GM21528 (cell line): ENCODE results near the gene UBE2A.
A peak's percentile ranks its signal among the peaks of the same experiment; 100 is the strongest.

Experiments used
- ATAC-seq: cut with Tn5 transposase; IDR thresholded peaks from one replicate; pipeline ENCODE4 v1.9.1; 2021; ENCODE audit warnings: mild to moderate bottlenecking, moderate library complexity; ENCODE audit not compliant: unreplicated experiment, low FRiP score

UBE2A gene

DNA sequence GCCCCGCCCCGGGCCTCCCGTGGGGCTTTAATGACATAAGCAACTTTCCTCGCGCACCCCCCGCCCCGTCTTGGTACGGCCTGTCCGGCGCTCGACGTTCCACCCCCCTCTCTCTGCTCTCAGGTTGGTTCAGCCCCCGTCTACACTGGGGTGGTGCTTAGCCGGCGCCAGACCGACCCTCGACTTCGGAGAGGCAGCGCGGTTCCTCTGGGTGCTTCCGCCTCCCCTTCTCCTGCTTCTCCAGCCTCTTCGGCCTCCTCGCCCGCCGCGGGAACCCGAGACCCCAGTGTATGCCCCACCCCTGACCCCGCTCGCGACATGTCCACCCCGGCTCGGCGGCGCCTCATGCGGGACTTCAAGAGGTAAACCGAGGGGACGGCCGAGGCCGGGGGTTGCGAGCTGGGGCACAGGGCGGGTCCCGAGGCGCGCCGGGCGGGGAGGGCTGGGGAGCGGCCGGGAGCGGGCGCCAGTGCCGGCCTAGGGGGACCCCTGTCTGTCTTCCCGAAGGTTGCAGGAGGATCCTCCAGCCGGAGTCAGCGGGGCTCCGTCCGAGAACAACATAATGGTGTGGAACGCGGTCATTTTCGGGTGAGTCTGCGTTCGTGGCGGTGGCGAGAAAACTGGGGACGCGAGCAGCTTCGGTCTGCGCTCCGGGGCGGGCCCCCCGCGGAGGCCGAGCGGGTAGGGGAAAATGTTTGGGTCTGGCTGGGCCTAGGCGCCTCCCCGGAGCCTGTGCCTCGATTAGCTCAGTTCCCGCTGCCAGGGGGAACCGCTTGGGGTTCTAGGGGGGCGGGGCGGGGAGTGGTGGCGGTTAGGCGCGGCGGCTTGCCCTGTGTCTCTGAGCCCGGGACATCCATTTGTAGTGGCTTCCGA, at the start of gene UBE2A:
Gene UBE2A, plus strand, starts transcription at position 170 of the 873 bp plus-strand sequence. Its CDS starts 149 bp downstream, at position 319.
- peak; percentile 76 for ATAC-seq

DNA sequence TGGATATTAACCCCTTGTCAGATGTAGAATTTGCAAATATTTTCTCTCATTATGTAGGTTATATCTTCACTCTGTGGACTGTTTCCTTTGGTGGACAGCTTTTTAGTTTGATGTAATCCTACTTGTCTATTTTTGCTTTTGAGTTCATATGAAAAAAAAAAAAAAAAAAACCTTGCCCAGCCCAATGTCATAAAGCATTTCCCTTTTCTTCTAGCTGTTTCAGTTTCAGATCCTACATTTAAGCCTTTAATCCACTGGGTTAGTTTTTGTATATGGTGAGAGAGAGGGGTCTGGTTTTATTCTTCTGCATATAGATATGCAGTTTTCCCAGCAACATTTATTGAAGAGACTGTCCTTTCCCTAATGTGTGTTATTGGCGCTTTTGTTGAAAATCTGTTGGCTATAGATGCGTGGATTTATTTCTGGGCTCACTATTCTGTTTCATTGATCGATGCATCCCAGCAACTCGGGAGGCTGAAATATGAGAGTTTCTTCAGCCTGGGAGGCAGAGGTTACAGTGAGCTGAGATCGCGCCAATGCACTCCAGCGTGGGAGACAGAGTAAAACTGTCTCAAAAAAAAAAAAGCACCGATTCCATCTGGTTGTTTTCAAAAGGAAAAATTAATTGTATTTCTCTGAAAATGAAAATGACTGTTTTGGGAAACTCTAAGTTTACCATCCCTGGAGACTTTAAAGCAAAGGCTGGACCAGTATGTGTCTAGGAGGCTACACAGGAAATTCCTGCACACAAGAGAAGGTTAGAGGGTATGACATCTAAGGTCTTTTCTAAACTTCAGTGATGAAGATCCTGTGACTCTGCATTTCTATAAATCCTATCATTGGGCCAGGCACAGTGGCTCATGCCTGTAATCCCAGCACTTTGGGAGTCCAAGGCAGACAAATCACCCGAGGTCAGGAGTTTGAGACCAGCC, 44.8 kb upstream of the UBE2A start:
- no peak for ATAC-seq

DNA sequence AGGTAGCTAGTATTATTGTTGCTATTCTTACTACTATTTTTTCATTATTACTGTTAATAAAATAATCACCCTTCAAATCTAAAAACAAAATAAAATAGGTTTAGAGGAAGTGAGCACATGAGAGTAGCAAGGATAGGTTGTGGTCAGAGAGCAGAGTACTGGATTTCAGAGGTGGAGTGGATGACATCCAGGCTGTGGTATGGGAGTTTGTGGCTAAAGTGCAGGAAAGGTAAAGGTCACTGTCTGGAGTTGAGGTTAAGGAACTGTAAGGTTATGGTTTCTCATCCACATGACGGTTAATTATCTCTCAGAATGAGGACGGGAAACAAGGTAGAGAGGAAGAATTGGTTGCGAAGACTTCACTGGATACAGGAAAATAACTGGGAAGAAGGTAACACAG, 36.9 kb upstream of the UBE2A start:
- no peak for ATAC-seq

DNA sequence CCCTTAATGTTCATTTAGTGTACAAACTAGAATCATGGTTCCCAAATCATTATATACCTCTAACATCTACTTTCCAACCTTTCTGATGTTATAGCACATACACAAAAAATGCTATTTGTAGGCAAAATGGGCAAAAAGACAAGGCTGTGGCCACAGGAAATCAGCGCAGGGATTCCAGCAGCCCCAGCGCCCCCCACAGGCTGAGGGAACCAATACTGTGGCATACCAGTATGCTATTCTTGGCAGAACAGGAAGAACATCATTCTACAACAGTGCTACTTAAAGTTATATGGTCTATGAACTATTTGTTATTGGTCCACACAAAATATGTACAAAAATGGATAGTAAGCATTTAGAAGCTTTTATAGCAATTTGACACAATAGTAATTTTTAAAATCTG, 34.5 kb upstream of the UBE2A start:
- ATAC-seq: no peak

DNA sequence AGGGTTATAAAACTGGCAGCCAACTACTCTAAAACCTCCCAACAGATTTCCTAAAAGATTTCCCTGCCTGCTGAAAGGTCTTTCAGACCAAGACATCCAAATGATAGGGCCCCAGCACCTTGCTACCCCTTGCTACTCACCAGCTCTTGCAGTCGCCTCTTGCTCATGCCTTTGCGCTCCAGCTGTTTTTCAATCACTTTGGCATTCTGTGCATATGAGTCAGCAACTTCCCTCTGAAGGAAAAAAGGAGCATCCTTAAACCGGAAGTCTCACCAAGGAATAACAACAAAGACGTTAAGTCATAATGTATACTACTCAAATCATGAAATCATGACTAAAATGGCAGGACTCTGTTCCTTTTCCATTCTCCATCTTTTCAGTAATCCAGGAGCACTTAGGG, 33.2 kb upstream of the UBE2A start:
- ATAC-seq: no peak

DNA sequence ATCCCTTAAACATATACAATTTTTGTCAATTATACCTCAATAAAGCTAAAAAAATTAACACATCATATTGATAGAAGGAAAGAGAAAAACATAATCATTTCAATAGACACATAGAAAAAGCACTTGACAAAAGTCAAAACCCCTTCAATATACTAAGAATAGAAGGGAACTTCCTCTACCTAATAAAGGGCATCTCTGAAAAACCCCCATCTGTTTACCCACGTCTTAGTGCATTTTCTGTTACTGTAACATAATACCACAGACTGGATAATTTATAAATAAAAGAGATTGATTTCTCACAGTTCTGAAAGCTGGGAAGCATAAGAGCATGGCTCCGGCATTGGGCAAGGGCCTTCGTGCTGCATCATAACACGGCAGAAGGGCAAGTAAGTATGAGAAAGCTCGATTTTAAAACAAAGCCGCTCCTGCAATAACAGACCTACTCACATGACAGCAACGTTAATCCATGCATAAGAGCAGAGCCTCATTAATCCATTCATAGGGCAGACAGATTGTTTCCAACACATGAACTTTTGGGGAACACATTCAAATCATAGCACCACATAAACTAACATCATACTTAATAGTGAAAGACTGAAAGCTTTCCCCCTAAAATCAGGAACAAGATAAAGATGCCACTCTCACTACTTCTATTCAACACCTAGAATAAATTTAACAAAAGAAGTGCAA, 24.9 kb upstream of the UBE2A start:
- no peak for ATAC-seq

DNA sequence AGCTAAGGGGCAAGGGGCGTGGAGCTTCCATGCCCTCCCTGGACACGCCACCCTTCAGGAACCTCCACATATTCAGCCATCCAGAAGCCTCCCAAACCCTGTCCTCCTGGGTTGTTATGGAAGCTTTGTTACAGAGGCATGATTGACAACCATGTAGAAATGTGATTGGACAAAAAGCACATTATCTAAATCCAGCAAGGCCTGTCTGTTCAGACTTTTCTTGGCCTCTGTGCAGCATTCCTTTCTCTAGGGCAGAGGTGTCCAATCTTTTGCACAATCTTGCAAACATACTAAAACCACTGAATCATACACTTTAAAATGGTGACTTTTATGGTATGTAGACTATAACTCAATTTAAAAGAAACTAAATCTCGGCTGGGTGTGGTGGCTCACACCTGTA, 21.9 kb upstream of the UBE2A start:
- no peak for ATAC-seq

DNA sequence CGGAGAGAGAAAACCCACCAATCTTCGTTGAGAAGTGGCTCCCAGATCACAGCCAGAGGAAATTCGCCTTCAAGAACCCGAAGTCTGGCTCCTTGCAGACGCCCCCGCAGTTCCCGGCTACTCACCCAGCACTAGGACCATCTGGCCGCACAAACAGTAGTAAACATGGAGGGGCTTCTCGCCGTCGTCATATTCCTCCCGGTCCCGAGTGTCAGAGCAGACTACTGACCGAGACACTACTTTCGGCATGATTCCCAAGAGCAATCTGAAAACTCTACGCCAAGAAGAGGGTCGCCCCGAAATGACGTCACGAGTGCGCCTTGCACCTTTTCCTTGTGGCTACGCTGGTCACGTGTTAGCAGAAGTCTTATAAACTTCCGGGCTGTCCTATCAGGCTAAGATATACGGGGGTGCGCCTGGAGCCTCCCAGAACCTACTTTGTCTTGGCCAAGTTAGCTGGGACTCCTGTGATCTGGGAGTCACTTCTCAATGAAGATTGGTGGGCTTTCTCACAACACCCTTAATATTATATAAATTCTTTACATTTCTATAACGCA, 9.2 kb upstream of the UBE2A start, which contains the start of gene STEEP1:
Gene STEEP1, minus strand, starts transcription at position 303 of the 557 bp plus-strand sequence. Its CDS starts 54 bp downstream, at position 249.
- peak; percentile 83 for ATAC-seq

DNA sequence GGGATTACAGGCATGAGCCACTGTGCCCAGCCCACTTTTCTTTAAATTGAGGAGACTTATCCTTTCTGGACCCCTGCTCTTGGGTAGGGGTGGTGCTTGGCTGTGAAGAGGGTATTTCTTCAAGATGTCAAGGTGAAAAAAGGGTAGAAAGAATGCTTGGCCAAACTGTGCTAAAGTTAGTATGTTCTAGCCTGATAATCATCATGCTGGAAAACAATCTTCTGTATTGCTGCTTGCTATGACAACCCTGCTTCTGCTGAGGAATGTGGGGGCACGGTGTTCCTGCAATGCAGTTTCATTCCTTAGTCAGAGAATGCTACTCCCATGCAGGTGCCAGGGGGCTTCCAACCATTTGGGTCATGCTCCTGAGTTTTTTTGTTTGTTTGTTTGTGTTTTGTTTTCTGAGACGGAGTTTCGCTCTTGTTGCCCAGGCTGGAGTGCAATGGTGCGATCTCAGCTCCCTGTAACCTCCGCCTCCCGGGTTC, 4.0 kb upstream of the UBE2A start:
- no peak for ATAC-seq

DNA sequence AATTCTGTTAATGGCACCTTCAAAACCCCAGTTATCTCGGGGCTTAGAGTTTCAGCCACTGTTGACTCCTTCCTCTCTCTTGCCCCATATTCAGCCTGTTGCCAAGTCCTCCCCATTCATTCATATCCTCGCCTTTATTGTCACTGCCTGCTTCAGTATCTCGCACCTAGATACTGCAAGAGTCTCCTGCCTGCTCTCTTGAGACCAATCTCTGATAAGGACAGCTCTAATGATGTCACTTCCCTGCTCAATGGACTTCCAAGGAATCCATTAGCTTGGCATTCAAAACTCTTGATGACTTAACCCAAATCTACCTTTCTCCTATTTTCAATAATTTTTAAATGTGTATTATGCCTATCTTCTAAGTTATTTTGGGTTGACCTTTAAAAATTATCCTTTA, 1.1 kb upstream of the UBE2A start:
- no peak for ATAC-seq

DNA sequence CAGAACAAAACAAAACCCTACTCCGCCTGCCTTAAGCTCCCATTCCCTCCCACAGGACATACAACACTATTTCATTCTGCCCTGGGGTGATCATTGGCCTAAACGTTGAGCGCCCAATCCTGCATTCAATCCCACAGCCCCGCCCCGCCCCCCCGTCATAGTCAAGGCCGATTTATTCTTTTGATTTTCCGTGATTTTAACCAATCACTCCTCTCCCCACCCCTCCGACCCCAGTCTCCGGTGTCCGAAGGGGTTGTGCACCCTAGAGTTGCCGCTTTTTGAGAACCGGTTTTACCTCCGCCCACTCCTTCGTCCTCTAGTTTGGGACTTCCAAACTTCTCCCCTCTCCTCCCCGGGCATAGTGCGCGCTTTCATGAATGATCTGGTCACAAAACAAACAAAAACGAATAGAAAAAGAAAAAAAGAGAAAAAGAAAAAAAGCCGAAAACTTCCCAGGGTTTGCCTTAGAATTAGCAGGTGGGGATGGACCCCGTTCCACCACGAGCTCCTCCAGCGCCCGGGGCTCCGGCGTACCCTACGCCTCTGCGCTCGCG, 446 bp upstream of the UBE2A start:
- peak; percentile 83 for ATAC-seq

DNA sequence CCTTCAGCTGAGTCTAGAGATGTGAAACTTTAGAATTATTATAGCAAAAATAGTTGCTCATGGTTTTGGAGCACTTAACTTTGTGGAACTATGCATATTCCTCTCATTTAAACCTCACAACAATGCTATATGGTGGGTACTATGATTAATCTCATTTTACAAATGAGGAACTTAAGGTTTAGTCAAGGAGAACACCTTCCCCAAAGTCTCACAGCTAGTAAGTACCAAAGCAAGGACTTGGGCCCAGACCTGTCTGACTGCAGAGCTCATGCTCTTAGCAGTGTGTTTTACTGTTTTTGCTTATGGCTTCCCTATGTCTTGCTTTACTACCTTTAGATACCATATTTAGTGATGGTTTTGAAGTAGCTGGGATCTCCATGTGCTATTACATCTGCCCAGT, 5.1 kb downstream of the UBE2A start:
- no peak for ATAC-seq

DNA sequence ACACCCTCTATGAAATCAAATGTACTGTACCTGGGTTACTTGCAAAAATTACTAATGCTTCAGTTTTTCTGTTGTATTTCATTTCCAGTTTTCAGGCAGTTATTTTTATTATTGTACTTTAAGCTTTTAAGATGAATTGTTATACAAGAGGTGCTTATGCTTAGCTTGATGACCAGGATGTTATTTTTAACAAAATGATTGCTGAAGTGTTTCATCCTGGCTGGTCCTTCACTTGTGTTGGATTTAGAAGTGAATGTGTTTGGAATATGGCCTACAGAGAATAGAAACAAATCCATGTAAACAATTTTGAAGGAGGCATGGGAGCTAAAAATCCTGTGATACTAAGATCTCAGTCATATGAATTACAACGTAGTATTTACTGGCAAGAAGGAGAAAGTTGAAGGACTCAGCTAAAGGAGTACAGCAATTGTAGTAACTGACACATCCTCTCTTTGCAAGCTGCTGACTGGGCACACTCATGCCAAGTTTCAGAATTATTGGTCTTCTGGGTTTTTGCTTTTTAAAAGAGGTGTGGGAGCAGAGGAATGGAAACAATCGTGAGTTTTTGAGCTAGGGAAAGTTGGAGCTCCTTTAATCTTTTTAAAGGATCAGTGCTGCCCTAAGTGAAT, 9.2 kb downstream of the UBE2A start:
- ATAC-seq: no peak

DNA sequence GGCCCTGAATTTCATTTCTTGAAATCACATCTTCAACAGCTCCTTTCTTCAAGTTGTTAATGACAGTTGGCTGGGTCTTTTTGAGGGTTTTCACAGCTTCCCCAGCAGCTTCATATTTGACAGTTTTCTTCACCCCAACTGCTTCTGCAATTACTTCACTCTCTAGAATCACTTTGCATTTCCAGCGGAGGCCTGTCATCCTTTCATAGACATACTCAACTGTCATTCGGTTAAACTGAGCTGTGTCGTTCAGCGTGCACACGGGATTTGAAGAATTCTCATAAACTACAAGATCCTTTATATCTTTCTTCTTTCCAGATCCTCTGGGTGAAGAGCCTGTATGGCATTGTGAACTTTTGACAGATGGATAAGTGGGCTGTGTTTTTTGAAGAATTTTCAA, 15.4 kb downstream of the UBE2A start:
- no peak for ATAC-seq

DNA sequence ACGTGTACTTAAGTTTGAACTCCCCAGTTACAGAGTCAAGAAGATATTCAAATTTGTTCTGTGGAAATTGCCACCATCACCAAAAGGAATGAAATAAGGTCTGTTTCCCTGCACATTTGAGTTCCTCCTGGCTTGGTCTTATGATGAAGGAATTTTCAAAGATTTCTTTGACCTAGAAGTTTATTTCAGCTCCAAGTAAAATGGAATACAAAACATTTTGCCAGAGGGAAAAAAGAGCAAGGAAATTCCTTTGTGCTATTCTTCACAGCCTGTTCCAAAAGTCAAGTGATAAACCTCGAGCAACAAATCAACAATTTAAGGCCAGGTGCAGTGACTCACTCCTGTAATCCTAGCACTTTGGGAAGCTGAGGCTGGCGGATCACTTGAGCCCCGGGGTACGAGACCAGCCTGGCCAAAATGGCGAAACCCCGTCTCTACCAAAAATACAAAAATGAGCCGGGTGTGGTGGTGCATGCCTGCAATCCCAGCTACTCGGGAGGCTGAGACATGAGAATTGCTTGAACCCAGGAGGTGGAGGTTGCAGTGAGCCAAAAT, 28.4 kb downstream of the UBE2A start:
- ATAC-seq: no peak

DNA sequence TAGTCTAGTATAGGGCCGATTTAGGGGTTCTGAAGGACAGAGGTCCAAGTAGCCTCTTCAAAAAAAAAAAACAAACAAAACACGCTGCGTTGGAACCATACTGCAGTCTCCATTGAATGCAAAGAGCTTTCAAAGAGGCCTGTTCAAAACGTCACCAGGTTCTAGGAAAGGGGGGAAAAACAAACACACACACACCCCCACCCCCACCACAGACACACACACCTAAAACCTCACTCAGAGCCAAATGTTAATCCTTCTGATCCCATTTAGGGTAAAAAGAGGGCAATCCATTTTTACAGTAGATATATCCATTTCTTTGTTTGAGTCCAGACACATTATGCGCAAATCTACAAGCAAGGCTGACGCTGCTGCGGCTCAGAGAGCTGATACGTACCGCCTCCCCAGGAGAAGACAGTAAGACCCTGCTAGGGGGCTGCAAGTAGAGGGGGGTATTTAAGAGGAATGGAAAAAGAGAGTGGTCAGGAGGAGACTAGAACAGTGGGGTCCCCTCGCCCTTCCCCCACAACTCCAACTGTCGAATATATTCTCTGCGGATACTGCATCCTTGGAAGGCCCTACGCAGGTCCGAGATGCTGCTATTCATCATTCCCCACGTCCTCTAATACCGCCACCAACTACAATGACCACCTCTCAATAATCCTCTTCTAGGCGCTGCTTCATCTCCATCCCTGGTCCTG, 30.6 kb downstream of the UBE2A start:
- no peak for ATAC-seq

DNA sequence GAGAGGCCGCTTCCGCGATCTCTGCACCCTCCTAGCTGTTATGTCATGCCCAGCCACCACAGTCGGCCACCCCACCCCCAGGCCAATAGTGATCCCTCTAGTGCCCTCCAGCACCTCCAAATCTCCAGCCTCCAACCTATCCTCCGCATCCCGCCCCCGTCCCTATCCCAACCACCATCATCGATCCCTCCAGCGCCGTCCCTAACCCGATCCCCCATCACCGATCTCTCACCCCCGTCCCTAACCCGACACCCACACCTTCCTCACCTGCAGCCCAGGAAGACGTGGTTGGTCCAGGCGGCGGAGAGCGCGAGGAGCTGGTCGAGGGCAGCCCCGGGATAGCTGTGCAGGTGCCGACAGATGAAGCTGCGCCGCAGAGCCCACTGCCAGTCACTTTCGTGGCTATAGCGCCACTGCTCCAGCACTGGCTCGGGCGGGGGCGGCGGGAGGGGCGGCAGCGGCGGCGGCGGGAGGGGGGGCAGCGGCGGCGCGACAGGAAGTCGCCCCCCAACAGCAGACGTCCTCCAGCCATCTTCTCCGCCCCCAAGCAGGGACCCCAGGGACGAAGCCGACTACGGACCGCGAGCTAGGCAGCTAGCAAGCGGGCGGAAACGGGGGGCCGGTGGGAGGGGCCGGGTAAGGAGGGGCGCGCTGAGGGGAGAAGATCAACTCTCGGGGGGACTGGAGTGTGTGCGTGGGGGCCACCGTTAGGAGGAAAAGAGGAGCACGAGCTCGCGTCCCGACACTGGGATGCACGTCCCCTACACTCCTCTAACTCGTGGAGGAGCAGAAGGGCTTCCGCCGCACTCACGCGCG, 31.3 kb downstream of the UBE2A start:
- peak; percentile 49 for ATAC-seq
